ENCODE measurements around the gene FGD6.
"Not testable (repeated sequence)": the region's sequence is repeated elsewhere in the genome, so short reads cannot be mapped to it uniquely, and the experiment has no call there.

FGD6 gene

GRCh38 chr12:95238150-95238549 lies 20.9 kb upstream of the FGD6 start:
- no peak for TF ChIP-seq CTCF (IDR thresholded peaks at IDR 0.05; ENCODE audit: extremely low read depth, insufficient read depth, missing control alignments)
- in situ Hi-C loops (cut with MboI; ENCODE audit: low pct_unique_long_range_greater_than_20kb, low sequenced_read_pairs, unreplicated experiment), result no loop called here
- DNase-seq (ENCODE audit: low spot score), result no peak

DNA sequence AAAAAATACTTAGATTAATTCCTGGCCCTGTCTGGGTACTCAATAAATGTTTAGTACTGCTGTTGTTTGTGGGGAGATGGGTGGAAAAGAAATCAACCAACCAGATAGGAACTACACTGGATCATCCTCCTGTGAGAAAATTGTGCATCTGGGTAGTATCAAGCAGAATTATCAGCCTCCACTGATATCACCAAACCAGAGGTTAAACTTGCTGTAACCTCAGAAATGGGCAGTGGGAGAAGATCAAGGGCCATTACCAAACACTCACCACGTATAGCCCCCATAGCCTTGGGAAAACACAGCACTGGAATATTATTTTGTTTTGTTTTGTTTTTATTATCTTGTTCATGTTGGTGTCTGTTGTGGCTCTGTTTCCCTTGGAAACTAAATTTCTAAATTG lies 20.0 kb upstream of the FGD6 start:
- no peak for TF ChIP-seq CTCF (IDR thresholded peaks at IDR 0.05; ENCODE audit: extremely low read depth, insufficient read depth, missing control alignments)
- no peak for DNase-seq (ENCODE audit: low spot score)
- in situ Hi-C loops (cut with MboI; ENCODE audit: low pct_unique_long_range_greater_than_20kb, low sequenced_read_pairs, unreplicated experiment), result no loop called here

GRCh38 chr12:95235621-95236020 lies 18.4 kb upstream of the FGD6 start:
- in situ Hi-C loops (cut with MboI; ENCODE audit: low pct_unique_long_range_greater_than_20kb, low sequenced_read_pairs, unreplicated experiment), result not testable (repeated sequence)

GRCh38 chr12:95234187-95234586 lies 16.9 kb upstream of the FGD6 start:
- DNase-seq (ENCODE audit: low spot score); in situ Hi-C loops (cut with MboI; ENCODE audit: low pct_unique_long_range_greater_than_20kb, low sequenced_read_pairs, unreplicated experiment): not testable (repeated sequence)

More at GRCh38 chr12:95235621-95236020, 18.4 kb upstream of the FGD6 start:
- DNase-seq (ENCODE audit: low spot score), result not testable (repeated sequence)

- TF ChIP-seq CTCF (IDR thresholded peaks at IDR 0.05; ENCODE audit: extremely low read depth, insufficient read depth, missing control alignments), result no peak
- no peak for DNase-seq (ENCODE audit: low spot score)
- in situ Hi-C loops (cut with MboI; ENCODE audit: low pct_unique_long_range_greater_than_20kb, low sequenced_read_pairs, unreplicated experiment), result no loop called here
Observed at GRCh38 chr12:95231190-95231589, 13.9 kb upstream of the FGD6 start.

DNA sequence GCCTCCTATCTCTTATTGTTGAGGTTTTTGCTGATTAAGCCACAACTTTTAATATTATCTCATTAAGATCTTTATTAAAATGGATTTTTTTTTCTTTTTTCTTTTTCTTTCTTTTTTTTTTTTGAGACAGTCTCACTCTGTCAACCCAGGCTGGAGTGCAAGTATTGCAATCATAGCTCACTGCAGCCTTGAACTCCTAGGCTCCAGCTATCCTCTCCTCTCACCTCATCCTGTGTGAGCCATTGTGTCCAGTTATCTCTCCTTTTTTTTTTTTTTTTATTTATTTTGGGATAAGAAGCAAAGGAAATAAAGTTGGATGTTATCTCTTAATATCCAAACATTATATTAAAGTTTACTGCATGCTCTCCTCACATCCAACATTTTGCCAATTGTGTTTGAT lies 13.0 kb upstream of the FGD6 start:
- in situ Hi-C loops (cut with MboI; ENCODE audit: low pct_unique_long_range_greater_than_20kb, low sequenced_read_pairs, unreplicated experiment), result no loop called here
- TF ChIP-seq CTCF (IDR thresholded peaks at IDR 0.05; ENCODE audit: extremely low read depth, insufficient read depth, missing control alignments), result no peak
- DNase-seq (ENCODE audit: low spot score), result no peak

GRCh38 chr12:95229636-95230035 lies 12.4 kb upstream of the FGD6 start:
- TF ChIP-seq CTCF (IDR thresholded peaks at IDR 0.05; ENCODE audit: extremely low read depth, insufficient read depth, missing control alignments), result no peak
- in situ Hi-C loops (cut with MboI; ENCODE audit: low pct_unique_long_range_greater_than_20kb, low sequenced_read_pairs, unreplicated experiment), result no loop called here
- DNase-seq (ENCODE audit: low spot score), result no peak

DNA sequence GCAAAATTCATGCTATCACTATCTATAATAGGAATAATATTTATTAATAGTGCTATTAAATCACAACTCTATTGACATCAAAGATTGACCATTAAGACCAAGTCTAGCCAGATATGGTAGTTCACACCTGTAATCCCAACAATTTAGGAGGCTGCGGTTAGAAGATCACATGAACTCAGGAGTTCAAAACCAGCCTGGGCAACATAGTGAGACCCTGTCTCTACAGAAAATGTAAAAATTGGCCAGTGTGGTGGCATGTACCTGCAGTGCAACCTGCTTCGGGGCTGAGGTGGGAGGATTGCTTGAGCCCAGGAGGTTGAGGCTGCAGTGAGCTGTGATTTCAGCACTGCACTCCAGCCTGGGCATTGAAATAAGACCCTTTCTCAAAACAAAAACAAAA lies 11.3 kb upstream of the FGD6 start:
- in situ Hi-C loops (cut with MboI; ENCODE audit: low pct_unique_long_range_greater_than_20kb, low sequenced_read_pairs, unreplicated experiment), result no loop called here
- no peak for TF ChIP-seq CTCF (IDR thresholded peaks at IDR 0.05; ENCODE audit: extremely low read depth, insufficient read depth, missing control alignments)
- DNase-seq (ENCODE audit: low spot score), result no peak
